SK-N-SH treated with all-trans-retinoic acid at 6 μM for 48 hours (cell line): ENCODE data around the gene NTSR1.

Experiments used
- ATAC-seq: fragments of 200-7000 bp; cut with Tn5 transposase; 3 replicates; pipeline ENCODE4 v1.9.1; 2020; ENCODE audit warnings: mild to moderate bottlenecking, moderate library complexity
- ARNTL ChIP-seq: fragments of 450-650 bp; formaldehyde crosslinking; IDR thresholded peaks from 2 replicates; pipeline ENCODE4 v1.5.0; 2020; ENCODE audit warnings: low read depth, mild to moderate bottlenecking, moderate library complexity, borderline replicate concordance
- BACH2 ChIP-seq: fragments of 250-450 bp; sonication (Bioruptor Pico); IDR thresholded peaks from 2 replicates; pipeline ENCODE4 v1.9.0; 2021; ENCODE audit warnings: mild to moderate bottlenecking, borderline replicate concordance
- ESRRG ChIP-seq: fragments of 250-450 bp; sonication (Bioruptor Pico); IDR thresholded peaks from 2 replicates; pipeline ENCODE4 v1.6.1; 2021; ENCODE audit warnings: mild to moderate bottlenecking
- GLIS3 ChIP-seq: fragments of 250-450 bp; sonication (Bioruptor Pico); IDR thresholded peaks from 2 replicates; pipeline ENCODE4 v1.5.0; 2020; ENCODE audit warnings: mild to moderate bottlenecking, moderate library complexity
- ISL1 ChIP-seq: fragments of 250-450 bp; sonication (Bioruptor Pico); IDR thresholded peaks from 2 replicates; pipeline ENCODE4 v2.1.2; 2022; ENCODE audit warnings: mild to moderate bottlenecking, moderate library complexity
- RARB ChIP-seq: fragments of 250-450 bp; sonication (Bioruptor Pico); IDR thresholded peaks from 2 replicates; pipeline ENCODE4 v1.8.0; 2021; ENCODE audit warnings: mild to moderate bottlenecking, moderate library complexity
- SNAI2 ChIP-seq: fragments of 250-450 bp; sonication (Bioruptor Pico); IDR thresholded peaks from 2 replicates; pipeline ENCODE4 v1.5.0; 2020; ENCODE audit warnings: mild to moderate bottlenecking, moderate library complexity
- TOX ChIP-seq: fragments of 250-450 bp; sonication (Bioruptor Pico); IDR thresholded peaks from 2 replicates; pipeline ENCODE4 v1.8.0; 2021; ENCODE audit warnings: mild to moderate bottlenecking, moderate library complexity, borderline replicate concordance
- ZC3H10 ChIP-seq: fragments of 250-450 bp; sonication (Bioruptor Pico); IDR thresholded peaks from 2 replicates; pipeline ENCODE4 v1.5.1; 2021; ENCODE audit warnings: mild to moderate bottlenecking, moderate library complexity
- ZFP3 ChIP-seq: fragments of 250-450 bp; sonication (Bioruptor Pico); IDR thresholded peaks from 2 replicates; pipeline ENCODE4 v1.5.0; 2020; ENCODE audit warnings: mild to moderate bottlenecking, moderate library complexity
- ZFP30 ChIP-seq: fragments of 450-650 bp; formaldehyde crosslinking; IDR thresholded peaks from 2 replicates; pipeline ENCODE4 v1.5.0; 2022; ENCODE audit warnings: mild to moderate bottlenecking, moderate library complexity
- ZNF565 ChIP-seq: fragments of 450-650 bp; formaldehyde crosslinking; conservative IDR thresholded peaks from 2 replicates; pipeline ENCODE4 v1.5.0; 2020; ENCODE audit warnings: low read depth, mild to moderate bottlenecking, moderate library complexity
- ZNF70 ChIP-seq: fragments of 450-650 bp; formaldehyde crosslinking; IDR thresholded peaks from 2 replicates; pipeline ENCODE4 v1.5.0; 2020; ENCODE audit warnings: mild to moderate bottlenecking, moderate library complexity
- ZNF8 ChIP-seq: fragments of 450-650 bp; formaldehyde crosslinking; IDR thresholded peaks from 2 replicates; pipeline ENCODE4 v1.5.0; 2020; ENCODE audit warnings: mild to moderate bottlenecking, moderate library complexity
- TF ChIP-seq, protein P1 (sequence below): fragments of 250-450 bp; sonication (Bioruptor Pico); IDR thresholded peaks from 2 replicates; pipeline ENCODE4 v1.5.0; 2020; ENCODE audit warnings: mild to moderate bottlenecking, moderate library complexity
- TF ChIP-seq, protein P2 (sequence below): fragments of 250-450 bp; sonication (Bioruptor Pico); IDR thresholded peaks from 2 replicates; pipeline ENCODE4 v1.5.1; 2021; ENCODE audit warnings: mild to moderate bottlenecking, moderate library complexity
- TF ChIP-seq, protein P3 (sequence below): fragments of 250-450 bp; sonication (Bioruptor Pico); IDR thresholded peaks from 2 replicates; pipeline ENCODE4 v1.8.0; 2021; ENCODE audit warnings: low read depth, mild to moderate bottlenecking, moderate library complexity, borderline replicate concordance
- TF ChIP-seq, protein P4 (sequence below): fragments of 250-450 bp; sonication (Bioruptor Pico); IDR thresholded peaks from 2 replicates; pipeline ENCODE4 v1.8.0; 2020; ENCODE audit warnings: mild to moderate bottlenecking, moderate library complexity, borderline replicate concordance

The NTSR1 gene

DNA sequence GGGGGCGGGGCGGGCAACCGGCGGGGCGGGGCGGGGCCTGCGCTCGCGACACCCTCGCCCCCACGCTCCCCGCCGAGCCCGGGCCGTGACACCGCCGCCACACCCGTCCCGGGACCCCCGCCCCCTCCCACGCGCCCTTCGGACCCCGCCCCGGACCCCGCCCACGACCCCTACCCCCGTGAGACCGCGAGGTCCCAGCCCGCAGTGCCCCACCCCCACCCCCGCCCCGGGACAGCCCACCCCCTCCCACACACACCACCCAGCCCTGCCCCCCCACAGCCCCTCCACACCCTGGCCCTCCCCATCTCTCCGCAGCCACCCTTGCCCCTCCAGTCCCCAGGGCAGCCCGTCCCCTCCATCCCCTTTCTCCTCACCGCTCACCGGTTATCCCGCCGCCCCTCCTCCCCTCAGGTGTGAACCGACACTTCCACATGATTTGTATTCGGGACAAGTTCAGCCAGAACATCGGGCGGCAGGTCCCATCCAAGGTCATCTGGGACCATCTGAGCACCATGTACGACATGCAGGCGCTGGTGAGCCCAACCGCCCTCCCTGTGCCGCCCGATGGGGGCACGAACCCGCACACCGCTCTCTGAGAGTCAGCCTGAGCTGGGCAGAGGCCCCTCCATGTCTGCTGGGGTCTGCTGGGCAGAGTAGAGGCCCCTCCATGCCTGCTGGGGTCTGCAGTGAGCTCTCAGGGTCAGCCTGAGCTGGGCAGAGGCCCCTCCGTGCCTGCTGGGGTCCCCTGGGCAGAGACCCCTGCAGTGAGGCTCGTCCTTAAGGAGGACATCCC, 88.3 kb downstream of the NTSR1 start (continued):
- TF ChIP-seq TOX (CRISPR knock-in tag) (no peak), BACH2 (no peak), ZNF565 (CRISPR knock-in tag) (no peak), ESRRG (no peak), ZFP3 (CRISPR knock-in tag) (no peak), ISL1 (CRISPR knock-in tag) (no peak)
- TF ChIP-seq, protein P1, sequence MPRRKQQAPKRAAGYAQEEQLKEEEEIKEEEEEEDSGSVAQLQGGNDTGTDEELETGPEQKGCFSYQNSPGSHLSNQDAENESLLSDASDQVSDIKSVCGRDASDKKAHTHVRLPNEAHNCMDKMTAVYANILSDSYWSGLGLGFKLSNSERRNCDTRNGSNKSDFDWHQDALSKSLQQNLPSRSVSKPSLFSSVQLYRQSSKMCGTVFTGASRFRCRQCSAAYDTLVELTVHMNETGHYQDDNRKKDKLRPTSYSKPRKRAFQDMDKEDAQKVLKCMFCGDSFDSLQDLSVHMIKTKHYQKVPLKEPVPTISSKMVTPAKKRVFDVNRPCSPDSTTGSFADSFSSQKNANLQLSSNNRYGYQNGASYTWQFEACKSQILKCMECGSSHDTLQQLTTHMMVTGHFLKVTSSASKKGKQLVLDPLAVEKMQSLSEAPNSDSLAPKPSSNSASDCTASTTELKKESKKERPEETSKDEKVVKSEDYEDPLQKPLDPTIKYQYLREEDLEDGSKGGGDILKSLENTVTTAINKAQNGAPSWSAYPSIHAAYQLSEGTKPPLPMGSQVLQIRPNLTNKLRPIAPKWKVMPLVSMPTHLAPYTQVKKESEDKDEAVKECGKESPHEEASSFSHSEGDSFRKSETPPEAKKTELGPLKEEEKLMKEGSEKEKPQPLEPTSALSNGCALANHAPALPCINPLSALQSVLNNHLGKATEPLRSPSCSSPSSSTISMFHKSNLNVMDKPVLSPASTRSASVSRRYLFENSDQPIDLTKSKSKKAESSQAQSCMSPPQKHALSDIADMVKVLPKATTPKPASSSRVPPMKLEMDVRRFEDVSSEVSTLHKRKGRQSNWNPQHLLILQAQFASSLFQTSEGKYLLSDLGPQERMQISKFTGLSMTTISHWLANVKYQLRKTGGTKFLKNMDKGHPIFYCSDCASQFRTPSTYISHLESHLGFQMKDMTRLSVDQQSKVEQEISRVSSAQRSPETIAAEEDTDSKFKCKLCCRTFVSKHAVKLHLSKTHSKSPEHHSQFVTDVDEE (CRISPR knock-in tag) = no peak

DNA sequence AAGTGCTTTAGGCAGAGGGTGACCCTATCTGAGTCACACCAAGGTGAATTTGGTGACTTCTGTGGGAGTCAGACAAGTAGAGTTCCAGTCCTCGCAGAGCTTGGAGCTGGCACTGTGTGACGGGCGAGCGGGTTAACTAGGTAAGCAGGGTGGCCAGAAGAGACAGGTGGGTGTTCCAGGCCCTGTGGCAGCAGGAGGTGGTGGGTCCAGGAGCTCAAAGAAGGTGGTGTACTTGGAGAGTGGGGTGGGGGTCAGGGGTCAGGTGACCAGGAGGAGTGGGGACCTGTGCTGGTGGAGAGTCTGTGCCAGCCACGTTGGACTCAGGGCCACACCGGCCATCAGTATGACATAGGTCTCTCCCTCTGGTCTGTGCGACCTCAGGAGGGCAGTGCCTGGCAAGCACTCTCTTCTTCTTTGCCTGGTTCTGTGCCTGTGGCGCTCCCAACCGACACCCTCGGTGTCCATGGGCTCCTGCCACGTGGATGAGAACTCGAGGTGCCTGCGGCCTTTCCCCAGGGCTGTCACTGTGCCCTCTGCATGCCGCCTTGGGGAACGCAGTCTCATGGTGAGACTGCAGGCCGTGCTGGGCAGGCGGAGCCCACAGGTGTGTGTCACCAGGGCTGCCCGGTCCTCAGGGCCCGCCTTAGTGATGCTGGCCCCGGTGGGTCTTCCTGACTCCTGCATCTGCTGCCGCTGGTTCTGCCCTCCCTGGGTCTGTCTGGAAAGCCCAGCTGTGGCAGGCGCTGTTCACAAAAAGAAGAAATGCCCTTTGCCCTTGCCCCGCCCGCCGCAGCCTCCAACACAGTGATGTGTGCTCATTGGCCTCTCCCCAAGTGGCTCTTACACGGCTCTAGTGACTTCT, 89.3 kb downstream of the NTSR1 start:
- ATAC-seq = no peak
- TF ChIP-seq TOX (CRISPR knock-in tag) = no peak
- no peak for TF ChIP-seq ZNF70 (CRISPR knock-in tag)
- no peak for TF ChIP-seq ZNF8 (CRISPR knock-in tag)
- TF ChIP-seq RARB (CRISPR knock-in tag) = no peak

DNA sequence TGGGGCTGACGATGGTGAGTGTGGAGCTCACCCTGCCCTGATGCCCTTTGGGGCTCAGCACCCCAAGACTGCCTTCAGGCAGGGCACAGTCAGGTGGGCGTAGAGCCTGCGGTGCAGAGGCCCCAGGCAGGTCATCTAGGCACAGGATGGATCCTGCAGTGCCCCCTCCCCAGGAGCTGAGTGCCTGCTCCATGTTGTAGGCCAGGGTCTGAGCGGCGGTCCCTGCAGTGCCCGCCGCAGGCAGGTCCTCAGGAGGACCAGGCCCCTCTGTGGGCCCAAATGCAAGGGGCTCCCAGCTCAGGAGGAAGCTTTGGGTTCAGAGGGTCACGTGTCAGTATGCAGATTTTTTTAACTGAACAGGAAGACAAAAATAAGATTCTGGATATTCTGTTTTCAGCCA, 90.4 kb downstream of the NTSR1 start:
- TF ChIP-seq ISL1 (CRISPR knock-in tag) (no peak), SNAI2 (CRISPR knock-in tag) (no peak), ESRRG (no peak), ZNF8 (CRISPR knock-in tag) (no peak), ARNTL (no peak), ZNF565 (CRISPR knock-in tag) (no peak), GLIS3 (CRISPR knock-in tag) (no peak), ZFP30 (CRISPR knock-in tag) (no peak), ZC3H10 (no peak), RARB (CRISPR knock-in tag) (no peak)
- TF ChIP-seq, protein P2, sequence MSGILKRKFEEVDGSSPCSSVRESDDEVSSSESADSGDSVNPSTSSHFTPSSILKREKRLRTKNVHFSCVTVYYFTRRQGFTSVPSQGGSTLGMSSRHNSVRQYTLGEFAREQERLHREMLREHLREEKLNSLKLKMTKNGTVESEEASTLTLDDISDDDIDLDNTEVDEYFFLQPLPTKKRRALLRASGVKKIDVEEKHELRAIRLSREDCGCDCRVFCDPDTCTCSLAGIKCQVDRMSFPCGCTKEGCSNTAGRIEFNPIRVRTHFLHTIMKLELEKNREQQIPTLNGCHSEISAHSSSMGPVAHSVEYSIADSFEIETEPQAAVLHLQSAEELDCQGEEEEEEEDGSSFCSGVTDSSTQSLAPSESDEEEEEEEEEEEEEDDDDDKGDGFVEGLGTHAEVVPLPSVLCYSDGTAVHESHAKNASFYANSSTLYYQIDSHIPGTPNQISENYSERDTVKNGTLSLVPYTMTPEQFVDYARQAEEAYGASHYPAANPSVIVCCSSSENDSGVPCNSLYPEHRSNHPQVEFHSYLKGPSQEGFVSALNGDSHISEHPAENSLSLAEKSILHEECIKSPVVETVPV = no peak
- TF ChIP-seq, protein P3, sequence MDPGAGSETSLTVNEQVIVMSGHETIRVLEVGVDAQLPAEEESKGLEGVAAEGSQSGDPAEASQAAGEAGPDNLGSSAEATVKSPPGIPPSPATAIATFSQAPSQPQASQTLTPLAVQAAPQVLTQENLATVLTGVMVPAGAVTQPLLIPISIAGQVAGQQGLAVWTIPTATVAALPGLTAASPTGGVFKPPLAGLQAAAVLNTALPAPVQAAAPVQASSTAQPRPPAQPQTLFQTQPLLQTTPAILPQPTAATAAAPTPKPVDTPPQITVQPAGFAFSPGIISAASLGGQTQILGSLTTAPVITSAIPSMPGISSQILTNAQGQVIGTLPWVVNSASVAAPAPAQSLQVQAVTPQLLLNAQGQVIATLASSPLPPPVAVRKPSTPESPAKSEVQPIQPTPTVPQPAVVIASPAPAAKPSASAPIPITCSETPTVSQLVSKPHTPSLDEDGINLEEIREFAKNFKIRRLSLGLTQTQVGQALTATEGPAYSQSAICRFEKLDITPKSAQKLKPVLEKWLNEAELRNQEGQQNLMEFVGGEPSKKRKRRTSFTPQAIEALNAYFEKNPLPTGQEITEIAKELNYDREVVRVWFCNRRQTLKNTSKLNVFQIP (CRISPR knock-in tag) = no peak
- TF ChIP-seq, protein P1 (CRISPR knock-in tag) = no peak
- TF ChIP-seq, protein P4, sequence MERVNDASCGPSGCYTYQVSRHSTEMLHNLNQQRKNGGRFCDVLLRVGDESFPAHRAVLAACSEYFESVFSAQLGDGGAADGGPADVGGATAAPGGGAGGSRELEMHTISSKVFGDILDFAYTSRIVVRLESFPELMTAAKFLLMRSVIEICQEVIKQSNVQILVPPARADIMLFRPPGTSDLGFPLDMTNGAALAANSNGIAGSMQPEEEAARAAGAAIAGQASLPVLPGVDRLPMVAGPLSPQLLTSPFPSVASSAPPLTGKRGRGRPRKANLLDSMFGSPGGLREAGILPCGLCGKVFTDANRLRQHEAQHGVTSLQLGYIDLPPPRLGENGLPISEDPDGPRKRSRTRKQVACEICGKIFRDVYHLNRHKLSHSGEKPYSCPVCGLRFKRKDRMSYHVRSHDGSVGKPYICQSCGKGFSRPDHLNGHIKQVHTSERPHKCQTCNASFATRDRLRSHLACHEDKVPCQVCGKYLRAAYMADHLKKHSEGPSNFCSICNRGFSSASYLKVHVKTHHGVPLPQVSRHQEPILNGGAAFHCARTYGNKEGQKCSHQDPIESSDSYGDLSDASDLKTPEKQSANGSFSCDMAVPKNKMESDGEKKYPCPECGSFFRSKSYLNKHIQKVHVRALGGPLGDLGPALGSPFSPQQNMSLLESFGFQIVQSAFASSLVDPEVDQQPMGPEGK (CRISPR knock-in tag) = no peak

More for the DNA sequence above, 90.4 kb downstream of the NTSR1 start:
- no peak for ATAC-seq
